Neural cell (in vitro differentiated cells): Measurements from ENCODE around the gene ABHD2. TPM values are rescaled to one million over a fixed set of nuclear protein-coding genes. Genes with fewer than 3 reads are reported as not detected.
A peak's percentile ranks its signal among the peaks of the same experiment; 100 is the strongest.

Source experiments
- H2AFZ ChIP-seq: fragments of 200-600, 300-800 bp; sonication (generic), shearing (Covaris generic); 2 replicates; pipeline ENCODE4 v1.6.0; 2014; ENCODE audit warnings: low read depth, mild to moderate bottlenecking, antibody characterized with exemption, low read length, moderate library complexity
- H3F3A ChIP-seq: fragments of 200-600 bp; shearing (Covaris generic); 2 replicates; pipeline ENCODE4 v1.6.1; 2016; ENCODE audit warnings: mild to moderate bottlenecking, moderate library complexity, mixed read lengths, antibody characterized with exemption, low read length; ENCODE audit not compliant: insufficient read depth, poor library complexity, severe bottlenecking
- H3K27ac ChIP-seq: fragments of 200-600, 300-800 bp; sonication (generic), shearing (Covaris generic); 2 replicates; pipeline ENCODE4 v1.5.1; 2014; ENCODE audit warnings: mild to moderate bottlenecking, low read length, moderate library complexity
- H3K27me3 ChIP-seq: fragments of 300-800, 200-600 bp; sonication (generic), shearing (Covaris generic); 2 replicates; pipeline ENCODE4 v1.6.0; 2014; ENCODE audit warnings: mild to moderate bottlenecking, low read depth, low read length, moderate library complexity; ENCODE audit not compliant: insufficient read depth
- H3K36me3 ChIP-seq: fragments of 300-800, 200-600 bp; sonication (generic), shearing (Covaris generic); 2 replicates; pipeline ENCODE4 v1.5.1; 2014; ENCODE audit warnings: mild to moderate bottlenecking, antibody characterized with exemption, low read length, moderate library complexity; ENCODE audit not compliant: insufficient read depth
- H3K4me2 ChIP-seq: fragments of 300-800, 200-600 bp; sonication (generic), shearing (Covaris generic); 2 replicates; pipeline ENCODE4 v1.6.0; 2014; ENCODE audit warnings: mild to moderate bottlenecking, low read length
- H3K4me3 ChIP-seq: fragments of 300-800, 200-600 bp; sonication (generic), shearing (Covaris generic); 2 replicates; pipeline ENCODE4 v1.5.1; 2014; ENCODE audit warnings: mild to moderate bottlenecking, low read length, moderate library complexity
- H3K79me2 ChIP-seq: fragments of 200-600 bp; shearing (Covaris generic); replicated peaks from 2 replicates; pipeline ENCODE4 v1.6.0; 2014; ENCODE audit warnings: mild to moderate bottlenecking, low read length, moderate library complexity; ENCODE audit not compliant: insufficient read depth
- H3K9ac ChIP-seq: fragments of 300-800, 200-600 bp; sonication (generic), shearing (Covaris generic); 2 replicates; pipeline ENCODE4 v1.6.1; 2016; ENCODE audit warnings: mild to moderate bottlenecking, low read length, mixed read lengths
- H3K9me2 ChIP-seq: fragments of 200-600 bp; shearing (Covaris generic); 2 replicates; pipeline ENCODE4 v1.6.1; 2016; ENCODE audit warnings: mild to moderate bottlenecking, low read length, mixed read lengths; ENCODE audit not compliant: insufficient read depth
- H3K9me3 ChIP-seq: fragments of 200-600, 300-800 bp; sonication (generic), shearing (Covaris generic); 2 replicates; pipeline ENCODE4 v1.6.1; 2016; ENCODE audit warnings: mild to moderate bottlenecking, mixed run types, low read length, moderate library complexity, mixed read lengths
- H4K20me1 ChIP-seq: fragments of 200-600 bp; shearing (Covaris generic); 2 replicates; pipeline ENCODE4 v1.6.1; 2016; ENCODE audit warnings: mild to moderate bottlenecking, mixed run types; ENCODE audit not compliant: insufficient read depth
- CTCF ChIP-seq: fragments of 450-650 bp; IDR thresholded peaks from 2 replicates; pipeline ENCODE4 v1.5.1; 2014; ENCODE audit warnings: antibody characterized with exemption, mild to moderate bottlenecking, moderate library complexity; ENCODE audit not compliant: poor library complexity, severe bottlenecking
- EP300 ChIP-seq: fragments of 450-650 bp; conservative IDR thresholded peaks from 2 replicates; pipeline ENCODE4 v1.6.1; 2014; ENCODE audit warnings: antibody characterized with exemption, mild to moderate bottlenecking, moderate library complexity; ENCODE audit not compliant: poor library complexity, severe bottlenecking
- EZH2 ChIP-seq: fragments of 200-600, 300-800 bp; shearing (Covaris generic), sonication (generic); IDR thresholded peaks from 2 replicates; pipeline ENCODE4 v1.6.1; 2014; ENCODE audit warnings: antibody characterized with exemption, low read length, borderline replicate concordance, mild to moderate bottlenecking; ENCODE audit not compliant: insufficient read depth, poor library complexity, severe bottlenecking
- MXI1 ChIP-seq: fragments of 450-650 bp; conservative IDR thresholded peaks from 2 replicates; pipeline ENCODE4 v1.6.1; 2014; ENCODE audit warnings: antibody characterized with exemption, mild to moderate bottlenecking; ENCODE audit not compliant: poor library complexity, severe bottlenecking
- POLR2AphosphoS5 ChIP-seq: IDR thresholded peaks from 2 replicates; pipeline ENCODE4 v1.6.1; 2012
- RAD21 ChIP-seq: fragments of 450-650 bp; conservative IDR thresholded peaks from 2 replicates; pipeline ENCODE4 v1.6.1; 2014; ENCODE audit warnings: antibody characterized with exemption, mild to moderate bottlenecking, moderate library complexity
- SMC3 ChIP-seq: fragments of 450-650 bp; conservative IDR thresholded peaks from 2 replicates; pipeline ENCODE4 v1.6.1; 2014; ENCODE audit warnings: antibody characterized with exemption, mild to moderate bottlenecking, moderate library complexity; ENCODE audit not compliant: poor library complexity
- TAF1 ChIP-seq: IDR thresholded peaks from 2 replicates; pipeline ENCODE4 v1.6.1; 2012; ENCODE audit warnings: low read depth
- polyA plus RNA-seq: library from polyadenylated mRNA; depleted of rRNA; stranded (reverse); fragments of >200 nt; gene quantifications from 2 replicates; pipeline ENCODE4 v1.2.3, GENCODE V29; 2014
- TF ChIP-seq, protein P1 (sequence below): IDR thresholded peaks from 2 replicates; pipeline ENCODE4 v1.6.1; 2012; ENCODE audit warnings: borderline replicate concordance

The ABHD2 gene
- polyA plus RNA-seq, 1 donor from 2014 or later = 19.0 TPM

GRCh38 chr15:89244574-89244903 lies 156.3 kb downstream of the ABHD2 start:
- Histone ChIP-seq H2AFZ (peak overlapping the region; percentile 49), H4K20me1 (no peaks in the 10 kb centered on the region), H3K36me3 (no peaks in the 10 kb centered on the region), H3K9me3 (no peaks in the 10 kb centered on the region), H3K9ac (peak overlapping the region; percentile 25), H3K4me3 (peak overlapping the region; percentile 88), H3K4me2 (peak overlapping the region; percentile 65), H3K27me3 (no peaks in the 10 kb centered on the region), H3K27ac (no peak overlapping the region), H3K9me2 (no peaks in the 10 kb centered on the region), H3K79me2 (peaks cover 15% of the 10 kb centered on the region), H3F3A (no peaks in the 10 kb centered on the region)
- TF ChIP-seq, protein P1, sequence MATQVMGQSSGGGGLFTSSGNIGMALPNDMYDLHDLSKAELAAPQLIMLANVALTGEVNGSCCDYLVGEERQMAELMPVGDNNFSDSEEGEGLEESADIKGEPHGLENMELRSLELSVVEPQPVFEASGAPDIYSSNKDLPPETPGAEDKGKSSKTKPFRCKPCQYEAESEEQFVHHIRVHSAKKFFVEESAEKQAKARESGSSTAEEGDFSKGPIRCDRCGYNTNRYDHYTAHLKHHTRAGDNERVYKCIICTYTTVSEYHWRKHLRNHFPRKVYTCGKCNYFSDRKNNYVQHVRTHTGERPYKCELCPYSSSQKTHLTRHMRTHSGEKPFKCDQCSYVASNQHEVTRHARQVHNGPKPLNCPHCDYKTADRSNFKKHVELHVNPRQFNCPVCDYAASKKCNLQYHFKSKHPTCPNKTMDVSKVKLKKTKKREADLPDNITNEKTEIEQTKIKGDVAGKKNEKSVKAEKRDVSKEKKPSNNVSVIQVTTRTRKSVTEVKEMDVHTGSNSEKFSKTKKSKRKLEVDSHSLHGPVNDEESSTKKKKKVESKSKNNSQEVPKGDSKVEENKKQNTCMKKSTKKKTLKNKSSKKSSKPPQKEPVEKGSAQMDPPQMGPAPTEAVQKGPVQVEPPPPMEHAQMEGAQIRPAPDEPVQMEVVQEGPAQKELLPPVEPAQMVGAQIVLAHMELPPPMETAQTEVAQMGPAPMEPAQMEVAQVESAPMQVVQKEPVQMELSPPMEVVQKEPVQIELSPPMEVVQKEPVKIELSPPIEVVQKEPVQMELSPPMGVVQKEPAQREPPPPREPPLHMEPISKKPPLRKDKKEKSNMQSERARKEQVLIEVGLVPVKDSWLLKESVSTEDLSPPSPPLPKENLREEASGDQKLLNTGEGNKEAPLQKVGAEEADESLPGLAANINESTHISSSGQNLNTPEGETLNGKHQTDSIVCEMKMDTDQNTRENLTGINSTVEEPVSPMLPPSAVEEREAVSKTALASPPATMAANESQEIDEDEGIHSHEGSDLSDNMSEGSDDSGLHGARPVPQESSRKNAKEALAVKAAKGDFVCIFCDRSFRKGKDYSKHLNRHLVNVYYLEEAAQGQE = no peak
- no peak for TF ChIP-seq MXI1
- TF ChIP-seq TAF1 = no peak
- no peak for TF ChIP-seq POLR2AphosphoS5
- TF ChIP-seq EP300 = no peak
- TF ChIP-seq RAD21 = no peak
- no peak for TF ChIP-seq CTCF
- no peak for TF ChIP-seq SMC3
- TF ChIP-seq EZH2 = no peak

DNA sequence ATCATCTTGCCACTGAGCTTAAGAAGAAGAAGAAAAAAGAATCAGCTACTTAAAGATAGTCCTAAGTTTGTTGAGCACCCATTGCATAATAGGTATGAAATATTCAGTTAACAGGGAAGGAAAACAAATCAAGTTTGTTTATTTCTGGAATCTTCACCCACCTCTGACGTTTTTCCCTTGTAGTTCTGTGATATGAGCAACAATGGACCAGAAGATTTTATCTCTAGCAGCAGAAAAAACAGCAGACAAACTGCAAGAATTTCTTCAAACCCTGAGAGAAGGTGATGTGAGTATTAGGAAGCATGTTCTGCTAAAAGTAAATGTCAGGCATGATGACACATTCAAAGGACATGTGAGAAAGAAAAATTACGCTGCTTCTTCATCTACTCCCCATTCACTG lies 159.2 kb downstream of the ABHD2 start:
- Histone ChIP-seq H3K27ac (no peak overlapping the region), H3K9me2 (no peaks in the 10 kb centered on the region), H3K79me2 (peaks cover 15% of the 10 kb centered on the region), H2AFZ (no peak overlapping the region), H4K20me1 (no peaks in the 10 kb centered on the region), H3F3A (no peaks in the 10 kb centered on the region), H3K9me3 (no peaks in the 10 kb centered on the region), H3K4me3 (no peak overlapping the region), H3K36me3 (no peaks in the 10 kb centered on the region), H3K27me3 (no peaks in the 10 kb centered on the region), H3K4me2 (no peak overlapping the region), H3K9ac (no peak overlapping the region)
- TF ChIP-seq CTCF = no peak
- TF ChIP-seq, protein P1 = no peak
- TF ChIP-seq EZH2 = no peak
- no peak for TF ChIP-seq POLR2AphosphoS5
